Measurements from ENCODE around the gene SCN3B.

DNA sequence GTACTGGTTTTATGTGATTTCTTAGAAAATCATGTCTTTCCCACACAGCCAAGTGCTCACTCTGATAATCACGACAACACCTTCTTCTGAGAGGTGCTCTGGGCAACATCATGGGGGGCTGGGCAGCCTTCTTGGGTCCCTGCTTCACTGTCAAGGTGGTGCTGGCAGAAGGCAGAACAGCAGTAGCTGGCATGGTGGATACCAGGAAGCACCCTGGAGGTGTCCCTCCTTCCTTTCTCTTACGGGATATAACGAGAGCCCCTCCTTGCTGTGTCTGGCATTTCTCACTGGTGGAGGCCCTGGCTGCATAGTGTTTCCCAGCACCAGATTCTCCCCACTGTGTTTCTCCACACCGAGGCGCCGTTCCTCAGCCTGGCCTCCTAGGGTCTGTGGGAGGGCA is 60.9 kb downstream of the SCN3B start:
- TF ChIP-seq, protein P1, sequence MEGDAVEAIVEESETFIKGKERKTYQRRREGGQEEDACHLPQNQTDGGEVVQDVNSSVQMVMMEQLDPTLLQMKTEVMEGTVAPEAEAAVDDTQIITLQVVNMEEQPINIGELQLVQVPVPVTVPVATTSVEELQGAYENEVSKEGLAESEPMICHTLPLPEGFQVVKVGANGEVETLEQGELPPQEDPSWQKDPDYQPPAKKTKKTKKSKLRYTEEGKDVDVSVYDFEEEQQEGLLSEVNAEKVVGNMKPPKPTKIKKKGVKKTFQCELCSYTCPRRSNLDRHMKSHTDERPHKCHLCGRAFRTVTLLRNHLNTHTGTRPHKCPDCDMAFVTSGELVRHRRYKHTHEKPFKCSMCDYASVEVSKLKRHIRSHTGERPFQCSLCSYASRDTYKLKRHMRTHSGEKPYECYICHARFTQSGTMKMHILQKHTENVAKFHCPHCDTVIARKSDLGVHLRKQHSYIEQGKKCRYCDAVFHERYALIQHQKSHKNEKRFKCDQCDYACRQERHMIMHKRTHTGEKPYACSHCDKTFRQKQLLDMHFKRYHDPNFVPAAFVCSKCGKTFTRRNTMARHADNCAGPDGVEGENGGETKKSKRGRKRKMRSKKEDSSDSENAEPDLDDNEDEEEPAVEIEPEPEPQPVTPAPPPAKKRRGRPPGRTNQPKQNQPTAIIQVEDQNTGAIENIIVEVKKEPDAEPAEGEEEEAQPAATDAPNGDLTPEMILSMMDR (IDR thresholded peaks at IDR 0.05; ENCODE audit: low read length): no peak
- TF ChIP-seq EZH2 (IDR thresholded peaks at IDR 0.05; ENCODE audit: borderline replicate concordance, low read length): no peak

Measured in OCI-LY1 (cell line).